ENCODE results near the gene CHRDL2.

DNA sequence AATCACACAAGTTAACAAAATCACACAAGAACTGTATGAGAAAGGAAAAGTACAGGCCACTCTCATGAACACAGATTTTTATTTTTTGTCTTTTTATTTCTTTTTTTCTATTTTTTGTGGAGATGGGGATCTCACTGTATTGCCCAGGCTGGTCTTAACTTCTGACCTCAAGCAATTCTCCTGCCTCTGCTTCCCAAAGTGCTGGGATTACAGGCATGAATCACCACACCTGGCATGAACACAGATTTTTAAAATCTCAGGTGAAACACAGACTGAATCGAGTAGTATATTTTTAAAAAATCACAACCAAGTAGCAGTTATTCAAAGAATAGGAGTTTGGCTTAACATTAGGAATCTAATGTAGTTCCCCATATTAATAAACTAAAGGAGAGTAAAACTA is 35.7 kb upstream of the CHRDL2 start:
- TF ChIP-seq, protein P1, sequence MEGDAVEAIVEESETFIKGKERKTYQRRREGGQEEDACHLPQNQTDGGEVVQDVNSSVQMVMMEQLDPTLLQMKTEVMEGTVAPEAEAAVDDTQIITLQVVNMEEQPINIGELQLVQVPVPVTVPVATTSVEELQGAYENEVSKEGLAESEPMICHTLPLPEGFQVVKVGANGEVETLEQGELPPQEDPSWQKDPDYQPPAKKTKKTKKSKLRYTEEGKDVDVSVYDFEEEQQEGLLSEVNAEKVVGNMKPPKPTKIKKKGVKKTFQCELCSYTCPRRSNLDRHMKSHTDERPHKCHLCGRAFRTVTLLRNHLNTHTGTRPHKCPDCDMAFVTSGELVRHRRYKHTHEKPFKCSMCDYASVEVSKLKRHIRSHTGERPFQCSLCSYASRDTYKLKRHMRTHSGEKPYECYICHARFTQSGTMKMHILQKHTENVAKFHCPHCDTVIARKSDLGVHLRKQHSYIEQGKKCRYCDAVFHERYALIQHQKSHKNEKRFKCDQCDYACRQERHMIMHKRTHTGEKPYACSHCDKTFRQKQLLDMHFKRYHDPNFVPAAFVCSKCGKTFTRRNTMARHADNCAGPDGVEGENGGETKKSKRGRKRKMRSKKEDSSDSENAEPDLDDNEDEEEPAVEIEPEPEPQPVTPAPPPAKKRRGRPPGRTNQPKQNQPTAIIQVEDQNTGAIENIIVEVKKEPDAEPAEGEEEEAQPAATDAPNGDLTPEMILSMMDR (conservative IDR thresholded peaks at IDR 0.05; ENCODE audit: low read length) = no peak
- TF ChIP-seq EZH2phosphoT487 (IDR thresholded peaks at IDR 0.05; ENCODE audit: borderline replicate concordance) = no peak
